Fibroblast of pulmonary artery (primary cell): ENCODE data around the gene HGF.

Experiments used
- DNase-seq: peaks from one replicate; pipeline ENCODE4 v3.0.0-alpha.2; 2010; ENCODE audit warnings: low read depth
- H3K4me3 ChIP-seq: replicated peaks from 2 replicates; pipeline ENCODE4 v1.5.1; 2011; ENCODE audit warnings: low read depth, mild to moderate bottlenecking, control low read depth, low read length, moderate library complexity
- TF ChIP-seq, protein P1 (sequence below): IDR thresholded peaks from 2 replicates; pipeline ENCODE4 v1.5.1; 2011; ENCODE audit warnings: mild to moderate bottlenecking, control low read depth, low read length, inconsistent platforms; ENCODE audit errors: missing control alignments

Gene HGF

DNA sequence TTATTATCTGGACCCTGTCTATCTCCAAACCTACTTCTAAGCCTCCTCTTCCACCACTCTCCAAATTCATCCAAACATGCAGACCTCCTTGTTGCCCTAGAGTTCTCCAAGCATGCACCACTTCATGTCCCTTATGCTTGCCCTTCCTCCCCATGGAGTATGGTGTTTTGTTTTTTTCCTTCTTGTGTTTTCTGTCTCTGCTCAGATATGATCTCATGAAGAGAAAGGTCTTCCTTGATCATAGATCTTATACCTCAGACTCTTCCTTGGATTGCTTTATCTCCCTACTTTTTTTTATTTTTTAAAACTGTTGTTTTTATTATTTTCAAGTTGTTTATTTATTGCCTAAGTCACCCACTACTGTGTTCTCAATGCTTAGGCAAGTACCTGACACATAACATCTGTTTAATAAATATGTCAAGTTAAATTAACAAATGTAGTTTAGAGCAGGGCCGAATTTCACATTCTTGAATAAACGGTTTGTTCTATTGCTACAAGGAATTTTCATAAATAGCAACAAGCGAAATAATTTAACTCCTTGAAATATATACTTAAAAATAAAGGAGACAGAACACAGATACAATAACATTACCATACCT is 84.5 kb downstream of the HGF start:
- DNase-seq: peak; percentile 47
- TF ChIP-seq, protein P1, sequence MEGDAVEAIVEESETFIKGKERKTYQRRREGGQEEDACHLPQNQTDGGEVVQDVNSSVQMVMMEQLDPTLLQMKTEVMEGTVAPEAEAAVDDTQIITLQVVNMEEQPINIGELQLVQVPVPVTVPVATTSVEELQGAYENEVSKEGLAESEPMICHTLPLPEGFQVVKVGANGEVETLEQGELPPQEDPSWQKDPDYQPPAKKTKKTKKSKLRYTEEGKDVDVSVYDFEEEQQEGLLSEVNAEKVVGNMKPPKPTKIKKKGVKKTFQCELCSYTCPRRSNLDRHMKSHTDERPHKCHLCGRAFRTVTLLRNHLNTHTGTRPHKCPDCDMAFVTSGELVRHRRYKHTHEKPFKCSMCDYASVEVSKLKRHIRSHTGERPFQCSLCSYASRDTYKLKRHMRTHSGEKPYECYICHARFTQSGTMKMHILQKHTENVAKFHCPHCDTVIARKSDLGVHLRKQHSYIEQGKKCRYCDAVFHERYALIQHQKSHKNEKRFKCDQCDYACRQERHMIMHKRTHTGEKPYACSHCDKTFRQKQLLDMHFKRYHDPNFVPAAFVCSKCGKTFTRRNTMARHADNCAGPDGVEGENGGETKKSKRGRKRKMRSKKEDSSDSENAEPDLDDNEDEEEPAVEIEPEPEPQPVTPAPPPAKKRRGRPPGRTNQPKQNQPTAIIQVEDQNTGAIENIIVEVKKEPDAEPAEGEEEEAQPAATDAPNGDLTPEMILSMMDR: no peak
- no peak overlapping the region for H3K4me3 ChIP-seq

DNA sequence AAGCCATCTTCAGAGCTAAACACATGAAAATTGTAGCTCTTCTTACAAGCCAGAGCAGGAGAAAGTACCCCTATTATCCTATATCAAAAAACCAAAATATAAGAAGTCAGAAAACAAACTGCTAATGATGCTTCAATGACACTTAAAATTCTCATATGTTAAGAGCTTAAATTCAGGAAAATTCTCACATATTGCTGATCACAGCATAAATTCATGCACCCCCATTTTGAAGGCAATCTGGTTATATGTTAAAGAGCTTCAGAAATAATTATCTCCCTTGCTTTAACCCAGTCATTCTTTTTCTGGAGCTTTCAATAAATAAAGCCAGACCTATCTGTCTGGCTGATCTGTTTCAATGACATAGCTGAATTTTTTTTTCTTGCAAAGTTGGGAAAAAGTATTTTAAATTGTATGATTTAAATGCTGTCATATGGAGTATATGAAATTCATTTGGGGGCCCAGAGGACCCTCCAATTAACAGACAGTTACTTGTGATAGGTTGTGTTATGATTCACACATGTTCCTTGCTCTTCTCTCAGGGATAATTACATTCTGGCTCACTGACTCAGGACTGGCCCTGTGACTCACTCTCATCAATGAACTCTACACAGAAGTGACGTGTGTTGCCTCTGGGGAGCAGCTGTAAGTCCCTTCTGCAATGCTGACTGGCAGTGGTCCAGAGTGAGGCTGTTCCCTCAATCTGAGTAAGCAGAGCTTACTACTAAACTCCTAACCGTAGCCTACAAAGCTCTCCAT is 85.2 kb downstream of the HGF start:
- peak; percentile 100 for DNase-seq
- TF ChIP-seq, protein P1: no peak
- no peak overlapping the region for H3K4me3 ChIP-seq

DNA sequence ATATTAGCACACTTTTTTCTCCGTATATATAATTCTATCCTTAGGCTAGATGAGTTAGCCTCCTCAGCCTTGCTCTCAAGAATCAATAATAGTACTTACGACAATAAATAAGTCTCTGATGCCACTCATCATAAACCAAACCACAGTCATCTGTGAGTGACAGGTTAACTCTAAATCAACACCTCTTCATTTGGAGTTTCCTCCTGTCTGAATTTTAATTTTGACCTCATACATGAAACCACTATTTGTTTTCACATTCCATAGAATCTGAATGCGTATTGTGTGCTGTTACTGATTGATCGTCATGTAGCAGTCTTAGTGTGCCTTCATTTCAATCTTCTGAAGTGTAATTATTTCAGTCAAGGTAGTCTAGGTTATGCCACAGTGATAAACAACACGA is 85.8 kb downstream of the HGF start:
- TF ChIP-seq, protein P1: no peak
- H3K4me3 ChIP-seq: no peak overlapping the region
- no peak for DNase-seq

DNA sequence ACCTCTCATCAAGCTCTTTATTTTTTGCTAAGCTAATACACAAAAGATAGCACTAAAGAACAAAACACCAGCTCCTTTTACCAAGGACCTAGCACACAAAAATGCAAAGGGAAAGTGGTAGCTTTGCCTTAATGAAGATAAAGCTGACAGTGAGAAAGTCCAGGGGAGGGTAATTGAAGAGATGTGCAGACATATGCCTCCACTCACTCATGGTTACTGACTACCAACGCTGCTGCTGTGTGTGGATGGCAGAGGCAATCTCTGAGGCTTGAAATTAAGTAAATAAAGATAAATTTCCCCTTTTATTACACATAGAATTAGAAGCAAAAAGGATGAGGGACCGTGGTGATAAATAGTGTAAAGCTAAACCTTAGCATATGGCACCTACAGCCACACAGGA is 87.0 kb downstream of the HGF start:
- H3K4me3 ChIP-seq: no peak overlapping the region
- TF ChIP-seq, protein P1: no peak

GRCh38 chr7:81680120-81680519 is 89.7 kb downstream of the HGF start:
- TF ChIP-seq, protein P1: no peak
- H3K4me3 ChIP-seq: no peak overlapping the region
- no peak for DNase-seq

More for the DNA sequence above, 87.0 kb downstream of the HGF start:
- no peak for DNase-seq

- H3K4me3 ChIP-seq: no peak overlapping the region
- TF ChIP-seq, protein P1: no peak
- DNase-seq: no peak
Observed at GRCh38 chr7:81676813-81677212, 93.0 kb downstream of the HGF start.
